HFF-Myc (cell line): ENCODE results near the gene KIN.
"Not testable (repeated sequence)": the region's sequence is repeated elsewhere in the genome, so short reads cannot be mapped to it uniquely, and the experiment has no call there.

Experiments used
- DNase-seq: peaks from one replicate; pipeline ENCODE4 v3.0.0-alpha.2; 2011; ENCODE audit warnings: low read depth; ENCODE audit errors: extremely low read depth
- H3K4me3 ChIP-seq: replicated peaks from 2 replicates; pipeline ENCODE4 v1.5.1; 2011; ENCODE audit warnings: low read depth, mild to moderate bottlenecking, control low read depth, low read length
- TF ChIP-seq, protein P1 (sequence below): IDR thresholded peaks from 2 replicates; pipeline ENCODE4 v1.5.1; 2012; ENCODE audit warnings: mild to moderate bottlenecking, low read depth, low read length, control low read depth; ENCODE audit errors: missing control alignments

The KIN gene

DNA sequence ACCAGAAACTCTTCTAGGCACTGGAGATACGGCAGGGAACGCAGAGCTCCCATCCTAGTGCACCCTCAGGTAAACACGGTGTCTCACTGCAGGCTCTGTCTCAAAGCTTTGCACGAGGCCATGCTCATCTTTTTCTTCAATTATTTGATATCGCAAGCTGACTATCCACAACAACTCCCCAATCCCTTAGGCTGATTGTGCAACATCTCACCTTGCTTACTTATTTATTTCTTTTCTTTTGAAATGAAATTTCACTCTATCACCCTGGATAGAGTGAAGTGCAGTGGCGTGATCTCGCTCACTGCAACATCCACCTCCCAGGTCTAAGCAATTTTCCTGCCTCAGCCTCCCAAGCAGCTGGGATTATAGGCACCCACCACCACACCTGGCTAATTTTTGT lies 72.3 kb downstream of the KIN start:
- DNase-seq, result no peak
- no peak overlapping the region for H3K4me3 ChIP-seq
- TF ChIP-seq, protein P1, sequence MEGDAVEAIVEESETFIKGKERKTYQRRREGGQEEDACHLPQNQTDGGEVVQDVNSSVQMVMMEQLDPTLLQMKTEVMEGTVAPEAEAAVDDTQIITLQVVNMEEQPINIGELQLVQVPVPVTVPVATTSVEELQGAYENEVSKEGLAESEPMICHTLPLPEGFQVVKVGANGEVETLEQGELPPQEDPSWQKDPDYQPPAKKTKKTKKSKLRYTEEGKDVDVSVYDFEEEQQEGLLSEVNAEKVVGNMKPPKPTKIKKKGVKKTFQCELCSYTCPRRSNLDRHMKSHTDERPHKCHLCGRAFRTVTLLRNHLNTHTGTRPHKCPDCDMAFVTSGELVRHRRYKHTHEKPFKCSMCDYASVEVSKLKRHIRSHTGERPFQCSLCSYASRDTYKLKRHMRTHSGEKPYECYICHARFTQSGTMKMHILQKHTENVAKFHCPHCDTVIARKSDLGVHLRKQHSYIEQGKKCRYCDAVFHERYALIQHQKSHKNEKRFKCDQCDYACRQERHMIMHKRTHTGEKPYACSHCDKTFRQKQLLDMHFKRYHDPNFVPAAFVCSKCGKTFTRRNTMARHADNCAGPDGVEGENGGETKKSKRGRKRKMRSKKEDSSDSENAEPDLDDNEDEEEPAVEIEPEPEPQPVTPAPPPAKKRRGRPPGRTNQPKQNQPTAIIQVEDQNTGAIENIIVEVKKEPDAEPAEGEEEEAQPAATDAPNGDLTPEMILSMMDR, result no peak

DNA sequence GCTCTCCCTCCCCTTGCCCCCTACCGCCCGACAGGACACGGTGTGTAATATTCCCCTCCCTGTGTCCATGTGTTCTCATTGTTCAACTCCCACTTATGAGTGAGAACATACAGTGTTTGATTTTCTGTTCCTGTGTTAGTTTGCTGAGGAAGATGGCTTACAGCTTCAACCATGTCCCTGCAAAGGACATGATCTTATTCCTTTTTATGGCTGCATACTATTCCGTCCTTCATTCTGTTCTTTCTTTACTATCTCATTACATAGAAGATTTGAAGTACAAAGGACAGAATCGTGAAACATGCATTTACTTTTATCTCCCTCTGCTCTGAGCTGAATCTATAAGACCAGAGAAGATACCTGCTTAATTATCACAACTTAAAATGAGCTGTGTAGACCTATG lies 76.7 kb downstream of the KIN start:
- H3K4me3 ChIP-seq, DNase-seq: not testable (repeated sequence)

DNA sequence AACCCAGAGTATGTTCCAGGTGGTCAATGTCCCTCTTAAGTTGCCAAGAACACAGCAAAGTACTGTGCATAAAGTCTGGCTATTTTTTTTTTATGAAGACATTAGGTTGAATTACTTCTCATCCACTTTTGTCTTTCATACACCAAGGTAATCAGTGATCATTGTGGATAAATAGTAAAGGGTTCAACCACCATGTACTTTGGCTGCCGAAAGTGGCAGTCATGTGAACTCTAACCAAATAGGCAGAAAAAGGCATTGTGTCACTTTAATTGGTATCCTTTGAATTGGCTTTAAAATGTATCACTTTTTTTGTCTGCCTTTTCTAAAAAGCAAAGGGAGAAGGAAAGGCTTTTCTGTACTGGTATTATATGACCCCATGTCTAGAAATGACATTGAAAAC lies 77.3 kb downstream of the KIN start:
- TF ChIP-seq, protein P1, result no peak
- H3K4me3 ChIP-seq, result no peak overlapping the region
- DNase-seq, result no peak

- TF ChIP-seq, protein P1, result no peak
- DNase-seq, result no peak
- H3K4me3 ChIP-seq, result no peak overlapping the region
Observed at GRCh38 chr10:7708832-7709231, 79.0 kb downstream of the KIN start.

DNA sequence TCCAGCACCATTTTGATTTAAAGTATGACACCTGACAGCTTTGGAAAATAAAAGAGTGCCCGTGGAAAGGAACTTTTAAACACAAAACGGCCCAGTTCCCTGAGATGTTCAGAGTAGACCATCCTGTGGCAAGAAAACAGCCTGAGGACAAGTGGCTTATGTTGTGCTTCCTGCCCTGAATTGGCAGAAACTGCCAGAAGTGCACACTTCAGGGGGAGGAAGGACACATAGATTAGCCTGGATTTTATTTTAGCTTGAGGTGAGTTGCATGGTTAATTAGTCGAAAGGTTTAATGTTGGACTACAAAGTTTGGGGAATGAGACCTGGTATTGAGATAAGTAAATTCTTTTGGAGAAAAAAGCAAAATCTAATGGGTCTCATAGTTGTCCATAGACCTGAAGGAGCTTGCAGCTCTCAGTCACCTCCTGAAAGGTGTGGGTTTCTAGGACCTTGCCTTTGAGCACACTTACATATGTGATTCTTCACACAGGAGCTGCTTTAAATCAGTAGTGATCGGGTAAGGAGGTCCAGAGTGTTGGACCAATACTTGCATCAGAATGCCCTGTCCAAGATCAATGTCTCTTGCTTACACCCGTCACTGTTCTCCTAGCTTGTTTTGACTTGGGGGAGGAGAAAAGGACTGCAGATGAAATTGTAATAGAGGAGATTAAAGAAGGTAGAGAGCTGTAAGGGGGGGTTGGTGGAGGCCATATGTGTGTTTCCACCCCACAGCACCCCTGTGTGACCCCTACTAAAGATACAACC lies 79.8 kb downstream of the KIN start:
- no peak for DNase-seq
- no peak overlapping the region for H3K4me3 ChIP-seq
- TF ChIP-seq, protein P1, result no peak

DNA sequence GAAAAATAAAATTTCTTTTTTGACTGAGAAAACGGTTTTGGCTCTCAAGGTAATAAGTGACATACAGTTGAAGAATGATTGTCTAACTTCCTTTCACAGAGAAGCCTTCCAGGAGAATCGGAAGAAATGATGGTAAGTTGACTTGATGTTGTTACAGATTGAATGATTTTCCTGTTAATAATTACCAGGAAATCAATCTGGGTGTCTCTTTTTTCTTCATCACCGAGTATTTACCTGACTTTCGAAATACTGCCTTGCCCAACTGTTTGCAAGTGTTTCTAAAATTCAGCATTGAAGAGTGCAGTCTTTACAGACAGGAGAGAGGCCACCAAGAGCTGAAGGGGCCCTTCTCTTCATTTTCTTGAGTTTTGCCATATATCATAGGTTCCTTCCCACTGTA lies 80.7 kb downstream of the KIN start:
- TF ChIP-seq, protein P1, result no peak
- no peak overlapping the region for H3K4me3 ChIP-seq
- DNase-seq, result no peak

DNA sequence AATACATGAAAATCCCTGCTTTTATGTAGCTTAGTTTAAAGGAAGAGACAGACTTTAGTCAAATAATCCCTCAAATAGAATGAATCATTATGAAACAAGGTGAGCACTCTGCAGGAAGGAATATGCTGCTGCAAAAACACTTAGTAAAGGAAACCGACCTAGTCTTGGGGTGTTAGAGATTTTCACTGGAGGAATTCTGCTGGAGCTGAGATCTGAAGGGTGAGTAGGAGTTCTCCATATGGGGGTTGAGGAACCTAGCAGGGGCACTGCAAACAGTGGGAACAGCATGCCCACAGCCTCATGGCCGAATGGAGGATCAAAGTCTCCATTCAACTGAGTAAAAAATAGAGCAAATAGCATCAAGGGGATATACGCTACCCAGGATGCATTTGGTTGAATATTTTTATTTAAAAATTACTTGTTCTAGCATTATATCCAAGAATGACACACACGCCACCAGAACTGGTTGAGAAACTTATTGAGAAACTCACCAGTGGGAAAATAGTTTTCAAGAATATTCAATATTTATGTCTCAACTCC lies 81.2 kb downstream of the KIN start:
- TF ChIP-seq, protein P1, result no peak
- no peak for DNase-seq
- H3K4me3 ChIP-seq, result no peak overlapping the region
